ENCODE data around the gene TOLLIP.

- TF ChIP-seq EZH2phosphoT487 (IDR thresholded peaks at IDR 0.05; ENCODE audit: borderline replicate concordance, low read length) (no peak), CTCF (IDR thresholded peaks at IDR 0.05; ENCODE audit: low read depth, low read length, poor library complexity, severe bottlenecking) (no peak)
Observed at GRCh38 chr11:1348146-1348795, 38.8 kb upstream of the TOLLIP start.

Measured in DOHH2 (cell line).